ENCODE measurements around the gene SRGAP1. TPM values are rescaled to one million over a fixed set of nuclear protein-coding genes. Genes with fewer than 3 reads are reported as not detected.
A peak's percentile ranks its signal among the peaks of the same experiment; 100 is the strongest.

The SRGAP1 gene
- total RNA-seq, 1 donor from 2014 or later = 49.3 TPM

DNA sequence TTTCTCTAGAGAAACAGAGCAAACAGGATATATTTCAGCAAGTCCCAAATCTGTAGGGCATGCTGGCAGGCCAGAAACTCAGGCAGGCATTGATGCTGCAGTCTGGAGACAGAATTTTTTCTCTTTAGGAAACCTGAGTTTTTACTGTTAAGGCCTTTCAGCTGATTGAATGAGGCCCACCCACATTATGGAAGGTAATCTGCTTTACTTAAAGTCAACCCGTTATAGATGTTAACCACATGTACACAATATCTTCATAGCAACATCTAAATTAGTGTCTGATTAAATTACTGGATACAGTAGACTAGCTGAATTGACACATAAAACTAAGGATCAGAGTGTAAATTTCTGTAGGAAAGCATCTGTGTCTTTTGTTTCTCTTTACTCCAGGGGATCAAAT, 65.2 kb downstream of the SRGAP1 start:
- Mint-ChIP-seq H3K4me3 (ENCODE audit: unreplicated experiment) (no peak overlapping the region), H3K36me3 (ENCODE audit: low read depth, unreplicated experiment) (peaks cover 7% of the 10 kb centered on the region), H3K9me3 (ENCODE audit: unreplicated experiment) (no peaks in the 10 kb centered on the region), H3K27me3 (ENCODE audit: unreplicated experiment) (peaks cover 3% of the 10 kb centered on the region), H3K27ac (ENCODE audit: unreplicated experiment) (no peak overlapping the region), H3K4me1 (ENCODE audit: unreplicated experiment) (peaks cover 32% of the 10 kb centered on the region)
- no peak for TF ChIP-seq CTCF (IDR thresholded peaks at IDR 0.05; ENCODE audit: unreplicated experiment)
- DNase-seq (ENCODE audit: low spot score) = no peak

GRCh38 chr12:63911341-63911740, 66.8 kb downstream of the SRGAP1 start:
- H3K27ac Mint-ChIP-seq (ENCODE audit: unreplicated experiment) = no peak overlapping the region

DNA sequence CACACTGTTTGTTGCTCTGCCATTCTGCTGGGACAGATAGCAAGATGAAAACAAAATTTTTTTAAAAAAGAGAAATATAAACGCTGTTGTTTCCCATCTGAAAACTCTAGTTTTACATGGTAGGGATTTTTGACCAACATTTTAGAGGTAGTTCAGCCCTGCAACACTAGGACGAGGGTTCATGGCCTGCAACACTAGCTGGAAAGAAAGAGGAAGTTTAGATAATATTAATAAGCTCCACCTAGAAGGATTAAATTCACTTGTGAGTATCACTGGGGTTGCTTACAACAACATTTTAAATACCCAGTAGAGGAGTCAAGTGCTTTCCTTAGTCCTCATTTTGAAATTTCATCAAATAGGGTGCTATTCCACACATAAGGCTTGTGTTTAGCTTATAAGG, 68.2 kb downstream of the SRGAP1 start:
- Mint-ChIP-seq H3K4me3 (ENCODE audit: unreplicated experiment) (no peak overlapping the region), H3K9me3 (ENCODE audit: unreplicated experiment) (no peaks in the 10 kb centered on the region), H3K4me1 (ENCODE audit: unreplicated experiment) (peaks cover 41% of the 10 kb centered on the region), H3K27me3 (ENCODE audit: unreplicated experiment) (peaks cover 1% of the 10 kb centered on the region), H3K36me3 (ENCODE audit: low read depth, unreplicated experiment) (no peaks in the 10 kb centered on the region), H3K27ac (ENCODE audit: unreplicated experiment) (no peak overlapping the region)
- DNase-seq (ENCODE audit: low spot score) = no peak
- no peak for TF ChIP-seq CTCF (IDR thresholded peaks at IDR 0.05; ENCODE audit: unreplicated experiment)

More at GRCh38 chr12:63911341-63911740, 66.8 kb downstream of the SRGAP1 start:
- no peaks in the 10 kb centered on the region for H3K9me3 Mint-ChIP-seq (ENCODE audit: unreplicated experiment)
- H3K4me1 Mint-ChIP-seq (ENCODE audit: unreplicated experiment) = peaks cover 36% of the 10 kb centered on the region
- peak overlapping the region; percentile 50 for H3K4me3 Mint-ChIP-seq (ENCODE audit: unreplicated experiment)
- no peak for DNase-seq (ENCODE audit: low spot score)
- H3K27me3 Mint-ChIP-seq (ENCODE audit: unreplicated experiment) = peaks cover 1% of the 10 kb centered on the region
- no peak for TF ChIP-seq CTCF (IDR thresholded peaks at IDR 0.05; ENCODE audit: unreplicated experiment)
- H3K36me3 Mint-ChIP-seq (ENCODE audit: low read depth, unreplicated experiment) = peaks cover 3% of the 10 kb centered on the region

DNA sequence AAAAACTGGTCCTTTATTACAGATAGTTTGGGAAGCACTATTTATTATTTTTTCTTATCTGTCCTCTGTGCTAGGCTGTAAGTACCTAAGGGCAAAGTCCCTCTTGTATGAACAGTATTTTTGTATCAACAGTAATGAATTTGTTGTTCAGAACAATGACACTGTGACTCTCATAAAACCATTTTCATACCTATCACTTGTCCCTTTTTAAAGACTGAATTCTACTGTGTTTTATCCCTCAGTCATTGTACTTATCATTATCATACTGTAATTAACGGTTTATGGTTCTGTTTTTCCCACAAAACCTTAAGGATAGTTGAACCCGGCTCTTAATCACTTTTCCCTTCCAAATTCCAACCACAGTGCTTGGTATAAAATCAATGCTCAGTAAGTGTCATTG, 69.4 kb downstream of the SRGAP1 start:
- H3K4me3 Mint-ChIP-seq (ENCODE audit: unreplicated experiment) = no peak overlapping the region
- TF ChIP-seq CTCF (IDR thresholded peaks at IDR 0.05; ENCODE audit: unreplicated experiment) = no peak
- DNase-seq (ENCODE audit: low spot score) = no peak
- no peaks in the 10 kb centered on the region for H3K9me3 Mint-ChIP-seq (ENCODE audit: unreplicated experiment)
- peaks cover 51% of the 10 kb centered on the region for H3K4me1 Mint-ChIP-seq (ENCODE audit: unreplicated experiment)
- peak overlapping the region; percentile 39 for H3K27ac Mint-ChIP-seq (ENCODE audit: unreplicated experiment)
- H3K27me3 Mint-ChIP-seq (ENCODE audit: unreplicated experiment) = peaks cover 1% of the 10 kb centered on the region
- no peaks in the 10 kb centered on the region for H3K36me3 Mint-ChIP-seq (ENCODE audit: low read depth, unreplicated experiment)

DNA sequence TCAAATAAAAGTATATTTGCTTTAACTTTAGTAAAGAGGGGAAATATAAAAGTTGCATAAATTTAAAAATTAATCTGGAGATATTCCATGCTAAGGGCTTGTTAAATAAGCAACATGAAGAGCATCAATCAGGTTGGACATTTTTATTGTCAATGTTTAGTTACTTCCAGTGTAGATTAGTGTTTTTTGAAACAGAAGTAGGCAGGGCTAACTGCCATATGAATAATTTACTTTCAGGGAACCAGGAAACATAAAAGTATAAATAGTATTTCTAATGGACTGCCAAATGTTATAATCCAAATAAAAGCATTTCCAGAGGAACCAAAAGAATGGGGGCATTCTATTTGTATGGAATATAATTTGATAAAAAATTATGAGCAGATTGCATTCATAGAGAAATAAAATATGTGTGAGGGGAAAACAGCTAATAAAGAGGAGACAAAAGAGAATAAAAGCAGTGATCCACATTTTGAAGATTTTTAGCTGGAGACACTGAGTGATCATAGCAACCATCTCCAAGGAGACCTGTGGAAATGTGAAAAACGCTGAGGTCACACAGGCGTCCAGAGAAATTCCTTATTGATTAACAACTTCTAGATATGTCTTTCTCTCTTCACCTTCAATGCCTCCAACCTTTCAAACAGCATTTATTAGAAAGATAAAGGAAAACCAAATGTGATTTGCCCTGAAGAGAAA, 70.8 kb downstream of the SRGAP1 start:
- no peak for DNase-seq (ENCODE audit: low spot score)
- Mint-ChIP-seq H3K27ac (ENCODE audit: unreplicated experiment) (peak overlapping the region; percentile 87), H3K4me1 (ENCODE audit: unreplicated experiment) (peaks cover 46% of the 10 kb centered on the region), H3K4me3 (ENCODE audit: unreplicated experiment) (no peak overlapping the region), H3K9me3 (ENCODE audit: unreplicated experiment) (no peaks in the 10 kb centered on the region), H3K27me3 (ENCODE audit: unreplicated experiment) (peaks cover 3% of the 10 kb centered on the region), H3K36me3 (ENCODE audit: low read depth, unreplicated experiment) (no peaks in the 10 kb centered on the region)
- no peak for TF ChIP-seq CTCF (IDR thresholded peaks at IDR 0.05; ENCODE audit: unreplicated experiment)

All from endothelial cell (in vitro differentiated cells).